HFFc6 (cell line): ENCODE data around the gene KCNV2. TPM values are rescaled to one million over a fixed set of nuclear protein-coding genes. Genes with fewer than 3 reads are reported as not detected.

Experiments
- DNase-seq: peaks from one replicate; pipeline ENCODE4 v3.0.0-alpha.2; 2018
- H3K27ac Mint-ChIP-seq: 2 replicates; pipeline ENCODE4 v1.8.0; 2020; ENCODE audit warnings: mild to moderate bottlenecking, mixed read lengths
- H3K27me3 Mint-ChIP-seq: 2 replicates; pipeline ENCODE4 v1.8.0; 2021; ENCODE audit warnings: mild to moderate bottlenecking, moderate library complexity, mixed read lengths; ENCODE audit not compliant: insufficient read depth
- H3K36me3 Mint-ChIP-seq: 2 replicates; pipeline ENCODE4 v1.8.0; 2021; ENCODE audit warnings: low read depth, mixed read lengths
- H3K4me1 Mint-ChIP-seq: 2 replicates; pipeline ENCODE4 v1.8.0; 2020; ENCODE audit warnings: low read depth, mixed read lengths
- H3K4me3 Mint-ChIP-seq: 2 replicates; pipeline ENCODE4 v1.8.0; 2020; ENCODE audit warnings: mild to moderate bottlenecking, moderate library complexity, mixed read lengths
- H3K9me3 Mint-ChIP-seq: 2 replicates; pipeline ENCODE4 v1.8.0; 2020; ENCODE audit warnings: mild to moderate bottlenecking, mixed read lengths
- total RNA-seq, 6 experiments: library from RNA; stranded (reverse); fragmentation: NEBNext Ultra II Directional; extraction: Animal tissue kit (Norgen Biotek cat#: 25700); gene quantifications; 2 replicates in 1 of 6; 3 replicates in 5 of 6; pipeline ENCODE4 v1.2.3, GENCODE V29; 2021
- TF ChIP-seq, protein P1 (sequence below): fragments of 200-600 bp; sonication (generic); IDR thresholded peaks from 2 replicates; pipeline ENCODE4 v1.5.0; 2021; ENCODE audit warnings: antibody characterized with exemption, mild to moderate bottlenecking

KCNV2 gene
- total RNA-seq, 6 experiments from 2014 or later: not detected

GRCh38 chr9:2677915-2678889, 39.1 kb upstream of the KCNV2 start:
- H3K27ac Mint-ChIP-seq: no peak overlapping the region
- no peaks in the 10 kb centered on the region for H3K36me3 Mint-ChIP-seq
- H3K4me1 Mint-ChIP-seq: no peaks in the 10 kb centered on the region; the same call in 1 of the 2 replicates
- H3K4me3 Mint-ChIP-seq: no peak overlapping the region
- TF ChIP-seq, protein P1, sequence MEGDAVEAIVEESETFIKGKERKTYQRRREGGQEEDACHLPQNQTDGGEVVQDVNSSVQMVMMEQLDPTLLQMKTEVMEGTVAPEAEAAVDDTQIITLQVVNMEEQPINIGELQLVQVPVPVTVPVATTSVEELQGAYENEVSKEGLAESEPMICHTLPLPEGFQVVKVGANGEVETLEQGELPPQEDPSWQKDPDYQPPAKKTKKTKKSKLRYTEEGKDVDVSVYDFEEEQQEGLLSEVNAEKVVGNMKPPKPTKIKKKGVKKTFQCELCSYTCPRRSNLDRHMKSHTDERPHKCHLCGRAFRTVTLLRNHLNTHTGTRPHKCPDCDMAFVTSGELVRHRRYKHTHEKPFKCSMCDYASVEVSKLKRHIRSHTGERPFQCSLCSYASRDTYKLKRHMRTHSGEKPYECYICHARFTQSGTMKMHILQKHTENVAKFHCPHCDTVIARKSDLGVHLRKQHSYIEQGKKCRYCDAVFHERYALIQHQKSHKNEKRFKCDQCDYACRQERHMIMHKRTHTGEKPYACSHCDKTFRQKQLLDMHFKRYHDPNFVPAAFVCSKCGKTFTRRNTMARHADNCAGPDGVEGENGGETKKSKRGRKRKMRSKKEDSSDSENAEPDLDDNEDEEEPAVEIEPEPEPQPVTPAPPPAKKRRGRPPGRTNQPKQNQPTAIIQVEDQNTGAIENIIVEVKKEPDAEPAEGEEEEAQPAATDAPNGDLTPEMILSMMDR: no peak
- H3K27me3 Mint-ChIP-seq: peaks cover 1% of the 10 kb centered on the region; the same call in 1 of the 2 replicates
- H3K9me3 Mint-ChIP-seq: no peaks in the 10 kb centered on the region
- DNase-seq: no peak

DNA sequence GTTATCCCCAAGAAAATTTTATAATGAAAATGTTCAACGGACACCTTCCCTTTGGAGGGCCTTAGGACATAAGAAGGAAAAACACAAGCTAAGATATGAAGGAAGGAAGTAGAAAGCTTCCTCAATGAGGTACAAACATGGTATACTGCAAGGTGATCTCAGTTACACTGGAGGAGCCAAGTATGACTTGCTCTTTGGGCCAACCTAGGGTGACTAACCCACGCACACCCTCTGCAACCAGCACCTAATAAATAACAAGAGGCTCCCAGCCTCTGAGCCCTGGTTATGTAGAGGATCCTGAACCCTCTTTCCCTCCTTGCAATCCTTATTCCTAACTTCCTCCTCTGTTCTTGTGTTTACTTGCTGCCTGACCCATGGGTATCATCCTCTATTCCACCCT, 38.3 kb upstream of the KCNV2 start:
- no peaks in the 10 kb centered on the region for H3K36me3 Mint-ChIP-seq
- DNase-seq: no peak

DNA sequence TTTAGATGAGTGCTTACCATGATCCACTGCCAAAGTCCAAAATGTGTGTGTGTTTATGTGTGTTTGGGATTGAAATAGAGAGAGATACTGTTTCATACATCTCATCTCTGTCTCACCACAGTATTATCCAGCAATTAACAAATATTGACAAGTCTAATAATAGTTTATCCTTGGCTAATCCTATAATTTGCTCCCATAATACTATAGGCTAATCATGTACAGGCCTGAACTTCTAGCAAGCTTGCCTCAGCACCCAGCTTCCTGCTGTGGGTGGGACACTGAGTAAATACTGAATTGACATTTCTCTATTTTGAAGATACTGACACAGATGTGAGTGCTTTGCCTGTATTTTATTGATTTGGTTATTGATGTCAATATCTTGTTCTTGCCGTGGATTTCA, 35.3 kb upstream of the KCNV2 start:
- Mint-ChIP-seq H3K4me1 (no peaks in the 10 kb centered on the region; the same call in 1 of the 2 replicates), H3K27ac (no peak overlapping the region), H3K36me3 (no peaks in the 10 kb centered on the region), H3K9me3 (no peaks in the 10 kb centered on the region), H3K4me3 (no peak overlapping the region), H3K27me3 (no peaks in the 10 kb centered on the region)
- DNase-seq: no peak
- TF ChIP-seq, protein P1: no peak

More for the DNA sequence above, 38.3 kb upstream of the KCNV2 start:
- H3K9me3 Mint-ChIP-seq: no peaks in the 10 kb centered on the region
- H3K27me3 Mint-ChIP-seq: peaks cover 1% of the 10 kb centered on the region; the same call in 1 of the 2 replicates
- H3K4me1 Mint-ChIP-seq: no peaks in the 10 kb centered on the region; the same call in 1 of the 2 replicates
- TF ChIP-seq, protein P1: no peak
- H3K4me3 Mint-ChIP-seq: no peak overlapping the region
- no peak overlapping the region for H3K27ac Mint-ChIP-seq

- no peaks in the 10 kb centered on the region for H3K36me3 Mint-ChIP-seq
- no peaks in the 10 kb centered on the region for H3K9me3 Mint-ChIP-seq
- TF ChIP-seq, protein P1: no peak
- H3K4me1 Mint-ChIP-seq: peaks cover 11% of the 10 kb centered on the region
- no peak overlapping the region for H3K27ac Mint-ChIP-seq
- no peak for DNase-seq
- no peak overlapping the region for H3K4me3 Mint-ChIP-seq
- H3K27me3 Mint-ChIP-seq: no peaks in the 10 kb centered on the region
Measured at GRCh38 chr9:2686911-2687310, 30.4 kb upstream of the KCNV2 start.

- H3K9me3 Mint-ChIP-seq: no peaks in the 10 kb centered on the region
- peaks cover 1% of the 10 kb centered on the region for H3K27me3 Mint-ChIP-seq
- no peaks in the 10 kb centered on the region for H3K36me3 Mint-ChIP-seq
- no peak overlapping the region for H3K4me3 Mint-ChIP-seq
- TF ChIP-seq, protein P1: no peak
- DNase-seq: no peak
- H3K4me1 Mint-ChIP-seq: peaks cover 17% of the 10 kb centered on the region
- H3K27ac Mint-ChIP-seq: no peak overlapping the region
Measured at GRCh38 chr9:2688636-2689035, 28.7 kb upstream of the KCNV2 start.
